ENCODE data around the gene SLC7A11. TPM values are rescaled to one million over a fixed set of nuclear protein-coding genes. Genes with fewer than 3 reads are reported as not detected.

SLC7A11 gene
- total RNA-seq, 1 donor from 2014 or later: 26.5 TPM

DNA sequence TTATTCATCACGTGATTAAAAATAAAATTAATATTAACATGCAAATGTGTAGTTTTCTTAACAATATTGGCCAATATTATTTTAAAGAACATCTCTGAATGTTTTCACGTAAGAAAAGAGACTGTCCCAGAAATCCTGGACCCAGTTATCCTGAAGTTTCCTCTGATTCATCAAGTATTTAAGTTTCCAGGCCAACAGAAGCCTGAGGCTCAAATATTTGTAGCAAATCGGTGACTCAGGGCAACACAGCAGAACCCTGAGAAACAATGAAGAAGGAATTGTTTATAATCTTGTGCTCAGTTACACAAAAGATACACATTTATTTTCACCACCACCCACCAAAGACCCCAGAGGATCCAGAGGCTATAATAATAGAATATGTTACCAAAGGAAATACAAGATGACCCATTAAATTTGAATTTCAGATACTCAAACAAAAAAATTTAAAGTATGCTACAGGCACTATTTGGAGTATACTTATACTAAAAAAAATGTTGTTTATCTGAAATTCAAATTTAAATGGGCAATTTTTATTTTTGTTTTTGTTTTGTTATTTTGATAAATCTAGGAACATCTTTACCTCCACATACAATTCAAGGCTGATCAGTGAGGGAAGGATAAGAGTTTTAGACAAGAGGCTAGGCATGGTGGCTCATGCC is 33.9 kb upstream of the SLC7A11 start:
- H3K4me1 Mint-ChIP-seq (ENCODE audit: unreplicated experiment): peaks cover 21% of the 10 kb centered on the region
- H3K4me3 Mint-ChIP-seq (ENCODE audit: unreplicated experiment): no peak overlapping the region
- TF ChIP-seq, protein P1, sequence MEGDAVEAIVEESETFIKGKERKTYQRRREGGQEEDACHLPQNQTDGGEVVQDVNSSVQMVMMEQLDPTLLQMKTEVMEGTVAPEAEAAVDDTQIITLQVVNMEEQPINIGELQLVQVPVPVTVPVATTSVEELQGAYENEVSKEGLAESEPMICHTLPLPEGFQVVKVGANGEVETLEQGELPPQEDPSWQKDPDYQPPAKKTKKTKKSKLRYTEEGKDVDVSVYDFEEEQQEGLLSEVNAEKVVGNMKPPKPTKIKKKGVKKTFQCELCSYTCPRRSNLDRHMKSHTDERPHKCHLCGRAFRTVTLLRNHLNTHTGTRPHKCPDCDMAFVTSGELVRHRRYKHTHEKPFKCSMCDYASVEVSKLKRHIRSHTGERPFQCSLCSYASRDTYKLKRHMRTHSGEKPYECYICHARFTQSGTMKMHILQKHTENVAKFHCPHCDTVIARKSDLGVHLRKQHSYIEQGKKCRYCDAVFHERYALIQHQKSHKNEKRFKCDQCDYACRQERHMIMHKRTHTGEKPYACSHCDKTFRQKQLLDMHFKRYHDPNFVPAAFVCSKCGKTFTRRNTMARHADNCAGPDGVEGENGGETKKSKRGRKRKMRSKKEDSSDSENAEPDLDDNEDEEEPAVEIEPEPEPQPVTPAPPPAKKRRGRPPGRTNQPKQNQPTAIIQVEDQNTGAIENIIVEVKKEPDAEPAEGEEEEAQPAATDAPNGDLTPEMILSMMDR (IDR thresholded peaks at IDR 0.05): no peak
- H3K36me3 Mint-ChIP-seq (ENCODE audit: unreplicated experiment): no peaks in the 10 kb centered on the region
- H3K27me3 Mint-ChIP-seq (ENCODE audit: unreplicated experiment): no peaks in the 10 kb centered on the region
- H3K9me3 Mint-ChIP-seq (ENCODE audit: unreplicated experiment): no peaks in the 10 kb centered on the region
- DNase-seq (ENCODE audit: extremely low spot score, unreplicated experiment): no peak
- H3K27ac Mint-ChIP-seq (ENCODE audit: unreplicated experiment): peak overlapping the region; percentile 92

DNA sequence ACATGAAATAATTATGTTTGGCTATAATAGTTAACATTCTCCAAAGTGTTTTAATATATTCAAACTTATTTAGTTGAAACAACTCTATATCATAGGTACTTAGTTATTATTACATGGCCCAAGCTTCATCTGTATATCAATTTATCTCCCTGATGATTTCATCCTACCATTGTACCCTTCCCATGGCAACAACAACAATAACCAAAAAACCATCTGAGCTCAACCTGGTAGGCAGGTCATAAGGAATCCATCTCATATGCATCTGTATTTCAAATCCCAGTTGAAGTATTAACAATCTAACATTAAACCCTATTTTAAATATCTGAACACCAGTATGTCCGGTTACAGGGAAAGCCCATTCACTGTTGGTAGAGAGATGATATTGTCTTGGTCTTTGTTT is 33.1 kb upstream of the SLC7A11 start:
- TF ChIP-seq, protein P1 (IDR thresholded peaks at IDR 0.05): no peak
- Mint-ChIP-seq H3K36me3 (ENCODE audit: unreplicated experiment) (no peaks in the 10 kb centered on the region), H3K4me3 (ENCODE audit: unreplicated experiment) (no peak overlapping the region), H3K27ac (ENCODE audit: unreplicated experiment) (peak overlapping the region; percentile 92), H3K9me3 (ENCODE audit: unreplicated experiment) (no peaks in the 10 kb centered on the region), H3K27me3 (ENCODE audit: unreplicated experiment) (no peaks in the 10 kb centered on the region), H3K4me1 (ENCODE audit: unreplicated experiment) (peaks cover 21% of the 10 kb centered on the region)
- DNase-seq (ENCODE audit: extremely low spot score, unreplicated experiment): no peak

DNA sequence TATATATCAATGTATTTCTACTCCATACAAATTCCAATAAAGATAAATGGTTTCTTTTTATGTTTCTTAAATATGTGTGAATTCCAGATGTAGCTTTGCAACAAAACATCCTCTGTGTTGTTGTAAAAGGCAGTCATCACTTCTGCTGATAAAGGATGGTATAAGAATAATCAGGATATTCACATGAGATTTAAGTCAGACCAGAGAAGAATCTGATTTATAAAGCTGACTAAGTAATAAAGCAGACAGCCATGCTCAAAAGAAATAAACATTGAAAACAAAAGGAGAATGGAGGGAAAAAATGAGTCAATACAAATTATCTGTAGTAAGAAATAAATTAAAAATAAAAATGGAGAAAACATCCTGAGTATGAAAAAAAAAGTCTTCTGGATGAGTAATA is 27.0 kb upstream of the SLC7A11 start:
- H3K27me3 Mint-ChIP-seq (ENCODE audit: unreplicated experiment): no peaks in the 10 kb centered on the region
- H3K4me3 Mint-ChIP-seq (ENCODE audit: unreplicated experiment): no peak overlapping the region
- H3K27ac Mint-ChIP-seq (ENCODE audit: unreplicated experiment): no peak overlapping the region
- H3K4me1 Mint-ChIP-seq (ENCODE audit: unreplicated experiment): peaks cover 2% of the 10 kb centered on the region
- no peak for DNase-seq (ENCODE audit: extremely low spot score, unreplicated experiment)
- TF ChIP-seq, protein P1 (IDR thresholded peaks at IDR 0.05): no peak
- no peaks in the 10 kb centered on the region for H3K9me3 Mint-ChIP-seq (ENCODE audit: unreplicated experiment)
- H3K36me3 Mint-ChIP-seq (ENCODE audit: unreplicated experiment): no peaks in the 10 kb centered on the region

DNA sequence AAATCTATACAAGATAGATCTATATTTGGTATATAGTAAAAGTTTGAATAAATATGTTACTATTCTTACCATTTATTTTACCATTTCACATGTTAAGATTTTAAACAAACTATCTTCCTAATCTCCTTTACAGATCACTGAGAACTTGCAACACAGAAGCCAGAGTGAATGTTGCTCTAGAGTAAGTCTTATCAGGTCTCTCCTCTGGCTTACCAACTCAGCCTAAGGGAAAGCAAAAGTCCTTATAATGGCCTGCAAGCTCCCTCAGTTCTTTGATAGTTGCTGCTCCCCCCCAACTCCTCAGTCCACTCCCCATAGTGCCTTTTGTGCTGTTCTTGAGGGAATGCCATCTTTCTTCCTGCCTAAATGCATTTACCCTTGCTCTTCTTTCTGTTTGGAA is 25.7 kb upstream of the SLC7A11 start:
- no peak for DNase-seq (ENCODE audit: extremely low spot score, unreplicated experiment)
- Mint-ChIP-seq H3K9me3 (ENCODE audit: unreplicated experiment) (no peaks in the 10 kb centered on the region), H3K4me3 (ENCODE audit: unreplicated experiment) (no peak overlapping the region), H3K4me1 (ENCODE audit: unreplicated experiment) (peaks cover 2% of the 10 kb centered on the region), H3K27me3 (ENCODE audit: unreplicated experiment) (no peaks in the 10 kb centered on the region), H3K27ac (ENCODE audit: unreplicated experiment) (no peak overlapping the region), H3K36me3 (ENCODE audit: unreplicated experiment) (no peaks in the 10 kb centered on the region)
- TF ChIP-seq, protein P1 (IDR thresholded peaks at IDR 0.05): no peak

DNA sequence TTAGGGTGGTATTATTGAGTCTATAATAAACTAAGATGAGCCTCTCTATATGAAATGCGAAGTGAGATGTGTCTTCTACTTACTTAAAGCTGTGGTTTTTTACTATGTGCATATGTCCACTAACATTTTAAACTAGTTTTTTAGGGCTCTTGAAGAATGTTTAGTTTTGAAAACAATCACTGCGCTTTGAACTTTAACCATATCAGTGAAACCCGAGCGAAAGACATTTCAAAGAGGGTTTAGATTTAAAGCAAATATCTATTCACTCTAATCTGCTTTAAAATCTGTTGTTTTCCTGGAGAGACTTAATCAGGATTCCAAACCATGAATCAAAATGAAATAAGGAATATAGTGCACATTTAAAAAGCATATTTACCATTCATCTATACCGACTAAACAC is 24.8 kb upstream of the SLC7A11 start:
- TF ChIP-seq, protein P1 (IDR thresholded peaks at IDR 0.05): no peak
- no peaks in the 10 kb centered on the region for H3K9me3 Mint-ChIP-seq (ENCODE audit: unreplicated experiment)
- DNase-seq (ENCODE audit: extremely low spot score, unreplicated experiment): no peak
- H3K4me1 Mint-ChIP-seq (ENCODE audit: unreplicated experiment): peaks cover 2% of the 10 kb centered on the region
- H3K4me3 Mint-ChIP-seq (ENCODE audit: unreplicated experiment): no peak overlapping the region
- H3K27ac Mint-ChIP-seq (ENCODE audit: unreplicated experiment): no peak overlapping the region
- no peaks in the 10 kb centered on the region for H3K27me3 Mint-ChIP-seq (ENCODE audit: unreplicated experiment)
- H3K36me3 Mint-ChIP-seq (ENCODE audit: unreplicated experiment): no peaks in the 10 kb centered on the region

All from osteocyte (in vitro differentiated cells).